Neural cell (in vitro differentiated cells): ENCODE measurements around the gene CRADD. TPM values are rescaled to one million over a fixed set of nuclear protein-coding genes. Genes with fewer than 3 reads are reported as not detected.

ENCODE experiments used
- H2AFZ ChIP-seq: fragments of 200-600, 300-800 bp; sonication (generic), shearing (Covaris generic); 2 replicates; pipeline ENCODE4 v1.6.0; 2014; ENCODE audit warnings: low read depth, mild to moderate bottlenecking, antibody characterized with exemption, low read length, moderate library complexity
- H3F3A ChIP-seq: fragments of 200-600 bp; shearing (Covaris generic); 2 replicates; pipeline ENCODE4 v1.6.1; 2016; ENCODE audit warnings: mild to moderate bottlenecking, moderate library complexity, mixed read lengths, antibody characterized with exemption, low read length; ENCODE audit not compliant: insufficient read depth, poor library complexity, severe bottlenecking
- H3K27ac ChIP-seq: fragments of 200-600, 300-800 bp; sonication (generic), shearing (Covaris generic); 2 replicates; pipeline ENCODE4 v1.5.1; 2014; ENCODE audit warnings: mild to moderate bottlenecking, low read length, moderate library complexity
- H3K27me3 ChIP-seq: fragments of 300-800, 200-600 bp; sonication (generic), shearing (Covaris generic); 2 replicates; pipeline ENCODE4 v1.6.0; 2014; ENCODE audit warnings: mild to moderate bottlenecking, low read depth, low read length, moderate library complexity; ENCODE audit not compliant: insufficient read depth
- H3K36me3 ChIP-seq: fragments of 300-800, 200-600 bp; sonication (generic), shearing (Covaris generic); 2 replicates; pipeline ENCODE4 v1.5.1; 2014; ENCODE audit warnings: mild to moderate bottlenecking, antibody characterized with exemption, low read length, moderate library complexity; ENCODE audit not compliant: insufficient read depth
- H3K4me2 ChIP-seq: fragments of 300-800, 200-600 bp; sonication (generic), shearing (Covaris generic); 2 replicates; pipeline ENCODE4 v1.6.0; 2014; ENCODE audit warnings: mild to moderate bottlenecking, low read length
- H3K4me3 ChIP-seq: fragments of 300-800, 200-600 bp; sonication (generic), shearing (Covaris generic); 2 replicates; pipeline ENCODE4 v1.5.1; 2014; ENCODE audit warnings: mild to moderate bottlenecking, low read length, moderate library complexity
- H3K79me2 ChIP-seq: fragments of 200-600 bp; shearing (Covaris generic); replicated peaks from 2 replicates; pipeline ENCODE4 v1.6.0; 2014; ENCODE audit warnings: mild to moderate bottlenecking, low read length, moderate library complexity; ENCODE audit not compliant: insufficient read depth
- H3K9ac ChIP-seq: fragments of 300-800, 200-600 bp; sonication (generic), shearing (Covaris generic); 2 replicates; pipeline ENCODE4 v1.6.1; 2016; ENCODE audit warnings: mild to moderate bottlenecking, low read length, mixed read lengths
- H3K9me2 ChIP-seq: fragments of 200-600 bp; shearing (Covaris generic); 2 replicates; pipeline ENCODE4 v1.6.1; 2016; ENCODE audit warnings: mild to moderate bottlenecking, low read length, mixed read lengths; ENCODE audit not compliant: insufficient read depth
- H3K9me3 ChIP-seq: fragments of 200-600, 300-800 bp; sonication (generic), shearing (Covaris generic); 2 replicates; pipeline ENCODE4 v1.6.1; 2016; ENCODE audit warnings: mild to moderate bottlenecking, mixed run types, low read length, moderate library complexity, mixed read lengths
- H4K20me1 ChIP-seq: fragments of 200-600 bp; shearing (Covaris generic); 2 replicates; pipeline ENCODE4 v1.6.1; 2016; ENCODE audit warnings: mild to moderate bottlenecking, mixed run types; ENCODE audit not compliant: insufficient read depth
- EP300 ChIP-seq: fragments of 450-650 bp; conservative IDR thresholded peaks from 2 replicates; pipeline ENCODE4 v1.6.1; 2014; ENCODE audit warnings: antibody characterized with exemption, mild to moderate bottlenecking, moderate library complexity; ENCODE audit not compliant: poor library complexity, severe bottlenecking
- EZH2 ChIP-seq: fragments of 200-600, 300-800 bp; shearing (Covaris generic), sonication (generic); IDR thresholded peaks from 2 replicates; pipeline ENCODE4 v1.6.1; 2014; ENCODE audit warnings: antibody characterized with exemption, low read length, borderline replicate concordance, mild to moderate bottlenecking; ENCODE audit not compliant: insufficient read depth, poor library complexity, severe bottlenecking
- MXI1 ChIP-seq: fragments of 450-650 bp; conservative IDR thresholded peaks from 2 replicates; pipeline ENCODE4 v1.6.1; 2014; ENCODE audit warnings: antibody characterized with exemption, mild to moderate bottlenecking; ENCODE audit not compliant: poor library complexity, severe bottlenecking
- POLR2AphosphoS5 ChIP-seq: IDR thresholded peaks from 2 replicates; pipeline ENCODE4 v1.6.1; 2012
- RAD21 ChIP-seq: fragments of 450-650 bp; conservative IDR thresholded peaks from 2 replicates; pipeline ENCODE4 v1.6.1; 2014; ENCODE audit warnings: antibody characterized with exemption, mild to moderate bottlenecking, moderate library complexity
- SMC3 ChIP-seq: fragments of 450-650 bp; conservative IDR thresholded peaks from 2 replicates; pipeline ENCODE4 v1.6.1; 2014; ENCODE audit warnings: antibody characterized with exemption, mild to moderate bottlenecking, moderate library complexity; ENCODE audit not compliant: poor library complexity
- TAF1 ChIP-seq: IDR thresholded peaks from 2 replicates; pipeline ENCODE4 v1.6.1; 2012; ENCODE audit warnings: low read depth
- polyA plus RNA-seq: library from polyadenylated mRNA; depleted of rRNA; stranded (reverse); fragments of >200 nt; gene quantifications from 2 replicates; pipeline ENCODE4 v1.2.3, GENCODE V29; 2014
- TF ChIP-seq, protein P1 (sequence below): IDR thresholded peaks from 2 replicates; pipeline ENCODE4 v1.6.1; 2012; ENCODE audit warnings: borderline replicate concordance
- TF ChIP-seq, protein P2 (sequence below): fragments of 450-650 bp; IDR thresholded peaks from 2 replicates; pipeline ENCODE4 v1.5.1; 2014; ENCODE audit warnings: antibody characterized with exemption, mild to moderate bottlenecking, moderate library complexity; ENCODE audit not compliant: poor library complexity, severe bottlenecking

CRADD gene
- polyA plus RNA-seq, 1 donor from 2014 or later, result 23.5 TPM

- H3K79me2 ChIP-seq, result no peaks in the 10 kb centered on the region
- TF ChIP-seq, protein P1, sequence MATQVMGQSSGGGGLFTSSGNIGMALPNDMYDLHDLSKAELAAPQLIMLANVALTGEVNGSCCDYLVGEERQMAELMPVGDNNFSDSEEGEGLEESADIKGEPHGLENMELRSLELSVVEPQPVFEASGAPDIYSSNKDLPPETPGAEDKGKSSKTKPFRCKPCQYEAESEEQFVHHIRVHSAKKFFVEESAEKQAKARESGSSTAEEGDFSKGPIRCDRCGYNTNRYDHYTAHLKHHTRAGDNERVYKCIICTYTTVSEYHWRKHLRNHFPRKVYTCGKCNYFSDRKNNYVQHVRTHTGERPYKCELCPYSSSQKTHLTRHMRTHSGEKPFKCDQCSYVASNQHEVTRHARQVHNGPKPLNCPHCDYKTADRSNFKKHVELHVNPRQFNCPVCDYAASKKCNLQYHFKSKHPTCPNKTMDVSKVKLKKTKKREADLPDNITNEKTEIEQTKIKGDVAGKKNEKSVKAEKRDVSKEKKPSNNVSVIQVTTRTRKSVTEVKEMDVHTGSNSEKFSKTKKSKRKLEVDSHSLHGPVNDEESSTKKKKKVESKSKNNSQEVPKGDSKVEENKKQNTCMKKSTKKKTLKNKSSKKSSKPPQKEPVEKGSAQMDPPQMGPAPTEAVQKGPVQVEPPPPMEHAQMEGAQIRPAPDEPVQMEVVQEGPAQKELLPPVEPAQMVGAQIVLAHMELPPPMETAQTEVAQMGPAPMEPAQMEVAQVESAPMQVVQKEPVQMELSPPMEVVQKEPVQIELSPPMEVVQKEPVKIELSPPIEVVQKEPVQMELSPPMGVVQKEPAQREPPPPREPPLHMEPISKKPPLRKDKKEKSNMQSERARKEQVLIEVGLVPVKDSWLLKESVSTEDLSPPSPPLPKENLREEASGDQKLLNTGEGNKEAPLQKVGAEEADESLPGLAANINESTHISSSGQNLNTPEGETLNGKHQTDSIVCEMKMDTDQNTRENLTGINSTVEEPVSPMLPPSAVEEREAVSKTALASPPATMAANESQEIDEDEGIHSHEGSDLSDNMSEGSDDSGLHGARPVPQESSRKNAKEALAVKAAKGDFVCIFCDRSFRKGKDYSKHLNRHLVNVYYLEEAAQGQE, result no peak
- TF ChIP-seq RAD21, result no peak
- TF ChIP-seq MXI1, result no peak
- TF ChIP-seq POLR2AphosphoS5, result no peak
- TF ChIP-seq EZH2, result no peak
- TF ChIP-seq SMC3, result no peak
- no peak for TF ChIP-seq TAF1
- no peak for TF ChIP-seq EP300
These were observed 219.8 kb downstream of the CRADD start for GRCh38 chr12:93896952-93897351.

DNA sequence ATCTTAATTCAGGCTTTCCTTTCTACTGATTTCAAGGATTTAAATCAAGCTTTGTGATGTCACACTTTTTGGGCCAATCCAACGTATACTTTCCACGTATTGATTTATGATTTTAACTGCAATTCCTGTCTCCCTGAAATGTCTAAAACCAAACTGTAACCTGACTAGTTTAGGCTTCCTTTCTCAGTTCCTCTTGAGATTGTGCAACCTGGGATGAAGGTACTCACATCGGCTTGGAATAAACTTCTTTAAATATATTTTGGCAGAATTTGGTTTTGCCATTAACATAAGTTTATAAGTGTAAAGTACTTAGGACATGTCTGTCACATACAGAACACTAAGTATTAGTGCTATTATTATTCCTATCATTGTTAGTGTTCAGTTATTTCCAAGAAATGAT lies 224.6 kb downstream of the CRADD start:
- H3K36me3 ChIP-seq, result no peaks in the 10 kb centered on the region
- no peaks in the 10 kb centered on the region for H3K9me3 ChIP-seq

More at GRCh38 chr12:93896952-93897351, 219.8 kb downstream of the CRADD start:
- no peak overlapping the region for H3K4me3 ChIP-seq
- no peaks in the 10 kb centered on the region for H3K36me3 ChIP-seq
- H2AFZ ChIP-seq, result no peak overlapping the region
- no peaks in the 10 kb centered on the region for H3F3A ChIP-seq
- H3K9me2 ChIP-seq, result no peaks in the 10 kb centered on the region
- no peak overlapping the region for H3K9ac ChIP-seq
- no peaks in the 10 kb centered on the region for H3K27me3 ChIP-seq
- no peaks in the 10 kb centered on the region for H3K9me3 ChIP-seq
- no peak overlapping the region for H3K27ac ChIP-seq
- no peak overlapping the region for H3K4me2 ChIP-seq
- H4K20me1 ChIP-seq, result no peaks in the 10 kb centered on the region

More for the DNA sequence above, 224.6 kb downstream of the CRADD start:
- H3K4me3 ChIP-seq, result no peak overlapping the region
- H3K79me2 ChIP-seq, result no peaks in the 10 kb centered on the region
- H3K27me3 ChIP-seq, result no peaks in the 10 kb centered on the region
- no peaks in the 10 kb centered on the region for H3F3A ChIP-seq
- TF ChIP-seq TAF1, result no peak
- TF ChIP-seq SMC3, result no peak
- no peak for TF ChIP-seq EZH2
- TF ChIP-seq, protein P1, result no peak
- no peak for TF ChIP-seq MXI1
- TF ChIP-seq EP300, result no peak
- no peak for TF ChIP-seq RAD21
- TF ChIP-seq POLR2AphosphoS5, result no peak
- TF ChIP-seq, protein P2, sequence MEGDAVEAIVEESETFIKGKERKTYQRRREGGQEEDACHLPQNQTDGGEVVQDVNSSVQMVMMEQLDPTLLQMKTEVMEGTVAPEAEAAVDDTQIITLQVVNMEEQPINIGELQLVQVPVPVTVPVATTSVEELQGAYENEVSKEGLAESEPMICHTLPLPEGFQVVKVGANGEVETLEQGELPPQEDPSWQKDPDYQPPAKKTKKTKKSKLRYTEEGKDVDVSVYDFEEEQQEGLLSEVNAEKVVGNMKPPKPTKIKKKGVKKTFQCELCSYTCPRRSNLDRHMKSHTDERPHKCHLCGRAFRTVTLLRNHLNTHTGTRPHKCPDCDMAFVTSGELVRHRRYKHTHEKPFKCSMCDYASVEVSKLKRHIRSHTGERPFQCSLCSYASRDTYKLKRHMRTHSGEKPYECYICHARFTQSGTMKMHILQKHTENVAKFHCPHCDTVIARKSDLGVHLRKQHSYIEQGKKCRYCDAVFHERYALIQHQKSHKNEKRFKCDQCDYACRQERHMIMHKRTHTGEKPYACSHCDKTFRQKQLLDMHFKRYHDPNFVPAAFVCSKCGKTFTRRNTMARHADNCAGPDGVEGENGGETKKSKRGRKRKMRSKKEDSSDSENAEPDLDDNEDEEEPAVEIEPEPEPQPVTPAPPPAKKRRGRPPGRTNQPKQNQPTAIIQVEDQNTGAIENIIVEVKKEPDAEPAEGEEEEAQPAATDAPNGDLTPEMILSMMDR, result no peak
- no peak overlapping the region for H3K9ac ChIP-seq
- H4K20me1 ChIP-seq, result no peaks in the 10 kb centered on the region
- no peak overlapping the region for H3K27ac ChIP-seq
- no peaks in the 10 kb centered on the region for H3K9me2 ChIP-seq
- H2AFZ ChIP-seq, result no peak overlapping the region
- H3K4me2 ChIP-seq, result no peak overlapping the region
